GM19395 (cell line): ENCODE results near the gene NFATC2.

Source experiments
- ATAC-seq: cut with Tn5 transposase; IDR thresholded peaks from one replicate; pipeline ENCODE4 v1.9.1; 2021; ENCODE audit warnings: mild to moderate bottlenecking, moderate library complexity; ENCODE audit not compliant: unreplicated experiment

The NFATC2 gene

GRCh38 chr20:51522207-51522606 lies 20.3 kb downstream of the NFATC2 start:
- ATAC-seq, result no peak

GRCh38 chr20:51517839-51518238 lies 24.7 kb downstream of the NFATC2 start:
- no peak for ATAC-seq

DNA sequence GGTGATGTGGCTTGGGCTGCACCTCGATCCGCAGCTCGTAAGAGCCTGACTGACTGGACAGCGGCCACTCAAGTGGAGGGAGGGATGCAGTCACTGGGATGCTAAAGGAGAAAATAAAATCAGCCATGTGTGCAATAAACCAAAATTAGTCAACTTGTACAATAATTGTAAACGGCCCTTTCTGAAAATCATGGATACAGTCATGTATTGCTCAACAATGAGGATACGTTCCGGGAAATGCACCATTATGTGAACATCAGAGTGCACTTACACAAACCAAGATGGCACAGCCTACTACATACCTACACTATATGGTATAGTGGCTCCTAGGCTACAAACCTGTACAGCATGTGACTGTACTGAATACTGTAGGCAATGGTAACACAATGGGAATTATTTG lies 25.7 kb downstream of the NFATC2 start:
- ATAC-seq, result no peak

DNA sequence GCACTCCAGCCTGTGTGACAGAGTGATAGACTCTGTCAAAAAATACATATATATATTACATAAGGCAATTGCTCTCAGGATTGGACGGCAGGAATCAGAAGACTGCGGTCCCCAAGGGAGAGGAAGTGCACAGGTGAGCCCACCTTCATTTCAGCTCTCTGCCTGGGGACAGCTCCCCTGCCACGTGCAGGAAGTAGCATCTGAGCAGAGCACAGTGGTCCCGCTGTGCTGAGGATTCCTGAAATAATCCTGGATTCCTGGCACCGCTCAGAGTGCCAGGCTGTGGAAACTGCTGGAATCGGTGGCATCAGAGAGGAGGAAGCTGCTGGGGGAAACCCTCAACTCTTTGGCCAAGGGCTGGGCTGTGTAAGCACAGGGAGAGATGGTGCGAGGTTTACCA lies 27.7 kb downstream of the NFATC2 start:
- no peak for ATAC-seq

- ATAC-seq, result no peak
These were observed 28.3 kb downstream of the NFATC2 start for GRCh38 chr20:51514249-51514648.

GRCh38 chr20:51513545-51513944 lies 29.0 kb downstream of the NFATC2 start:
- ATAC-seq, result no peak

DNA sequence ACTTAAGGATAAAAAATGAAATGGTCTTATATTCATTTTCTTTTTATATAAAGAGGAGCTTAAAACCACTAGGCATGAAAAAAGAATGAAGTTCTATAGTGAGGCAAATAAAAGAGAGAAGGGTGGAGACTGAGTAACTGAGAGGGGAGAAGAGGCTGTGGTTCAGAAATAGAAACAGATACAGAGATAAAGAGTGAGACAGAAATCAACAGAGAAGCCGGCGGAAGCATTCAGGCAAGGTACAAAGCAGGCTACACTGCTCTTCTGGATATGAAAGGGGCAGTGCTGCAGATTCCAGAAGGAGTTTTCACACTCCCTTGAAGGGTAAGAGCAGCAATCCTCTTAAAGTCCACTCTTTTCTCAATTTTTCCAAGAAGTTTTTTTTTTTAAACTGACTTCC lies 29.9 kb downstream of the NFATC2 start:
- ATAC-seq, result no peak

GRCh38 chr20:51511861-51512619 lies 30.5 kb downstream of the NFATC2 start:
- ATAC-seq, result no peak

- no peak for ATAC-seq
These were observed 31.4 kb downstream of the NFATC2 start for GRCh38 chr20:51510936-51511605.

DNA sequence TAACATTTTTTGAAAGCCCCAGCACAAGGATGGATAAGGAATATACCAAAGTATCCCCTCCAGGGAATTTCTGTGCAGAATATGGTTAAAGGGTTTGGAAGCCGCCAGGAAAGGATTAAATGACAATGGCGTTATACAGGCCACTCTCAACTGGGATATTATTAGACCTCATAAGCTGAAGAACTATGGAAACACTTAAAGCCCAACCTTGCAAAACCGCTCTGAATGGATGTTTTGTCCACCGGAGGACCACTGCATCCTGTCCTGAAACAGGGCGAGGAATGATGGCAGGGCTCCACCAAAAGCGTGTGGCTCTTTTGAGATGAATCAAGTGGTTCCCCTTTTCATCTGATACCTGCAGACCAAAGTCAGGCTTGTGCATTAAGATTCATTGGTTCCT lies 32.4 kb downstream of the NFATC2 start:
- ATAC-seq, result no peak

- no peak for ATAC-seq
These were observed 33.3 kb downstream of the NFATC2 start for GRCh38 chr20:51509208-51509607.

DNA sequence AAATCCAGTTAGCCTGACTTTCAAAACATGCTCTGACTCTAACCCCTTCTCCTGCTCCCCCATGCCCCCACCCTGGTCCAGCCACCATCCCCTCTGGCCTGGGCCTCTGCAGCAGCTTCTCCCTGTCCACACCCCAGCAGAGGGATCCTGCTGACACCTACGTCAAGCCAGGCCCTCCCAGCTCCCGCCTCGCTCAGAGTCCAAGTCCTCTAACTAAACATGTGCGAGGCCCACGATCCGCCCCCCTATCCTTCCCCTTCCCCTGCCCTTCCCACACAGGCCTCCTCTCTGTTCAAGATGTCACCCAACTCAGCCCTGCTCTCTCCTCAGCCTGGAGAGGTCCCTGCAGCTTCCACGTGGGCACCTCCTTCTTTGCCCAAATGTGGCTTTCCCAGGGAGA lies 33.7 kb downstream of the NFATC2 start:
- ATAC-seq, result no peak

GRCh38 chr20:51508158-51508557 lies 34.4 kb downstream of the NFATC2 start:
- ATAC-seq, result no peak

GRCh38 chr20:51507216-51508036 lies 35.1 kb downstream of the NFATC2 start:
- no peak for ATAC-seq

DNA sequence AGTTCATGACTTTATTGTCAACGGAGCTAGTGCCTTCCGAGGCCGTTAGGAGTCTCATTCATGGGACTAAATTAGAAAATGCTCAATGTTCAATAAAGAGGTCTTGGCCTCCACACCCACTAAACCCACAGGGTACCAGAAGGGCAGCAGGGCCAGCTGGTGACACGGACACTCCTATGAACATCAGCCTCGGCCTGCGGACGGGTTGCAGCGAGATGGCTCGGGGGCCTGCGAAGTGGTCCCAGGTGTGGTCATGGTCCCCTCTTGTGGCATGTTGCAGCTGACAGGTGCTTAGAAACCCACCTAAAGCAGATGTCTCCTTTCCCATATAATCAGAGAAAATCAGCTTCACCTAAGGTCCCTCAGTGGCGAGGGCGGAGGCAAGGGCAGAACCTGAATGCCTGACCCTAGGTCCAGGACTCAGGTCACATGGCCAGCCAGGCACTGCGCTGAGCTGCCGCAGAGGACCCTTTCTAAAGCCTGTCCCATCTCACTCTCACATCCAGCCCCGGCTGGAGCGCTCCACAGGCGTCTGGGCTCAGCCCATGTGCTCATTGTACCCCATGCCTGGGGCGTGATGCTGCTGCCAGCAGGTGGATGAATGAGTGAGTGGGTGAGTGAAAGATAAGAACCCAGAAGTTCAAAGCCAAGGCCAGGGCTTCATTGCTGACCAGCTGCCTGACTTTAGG lies 35.8 kb downstream of the NFATC2 start:
- no peak for ATAC-seq

- no peak for ATAC-seq
These were observed 37.0 kb downstream of the NFATC2 start for GRCh38 chr20:51505566-51505965.

- no peak for ATAC-seq
These were observed 39.1 kb downstream of the NFATC2 start for GRCh38 chr20:51503376-51503775.

GRCh38 chr20:51500936-51501335 lies 41.6 kb downstream of the NFATC2 start:
- ATAC-seq, result no peak

- peak; percentile 79 for ATAC-seq
These were observed 42.2 kb downstream of the NFATC2 start for GRCh38 chr20:51500311-51500710.

GRCh38 chr20:51498765-51499540 lies 43.6 kb downstream of the NFATC2 start:
- ATAC-seq, result no peak
